Epithelial cell of proximal tubule (primary cell): ENCODE measurements around the gene TMEM200B. TPM values are rescaled to one million over a fixed set of nuclear protein-coding genes. Genes with fewer than 3 reads are reported as not detected.
"Not testable (repeated sequence)": the region's sequence is repeated elsewhere in the genome, so short reads cannot be mapped to it uniquely, and the experiment has no call there.

ENCODE experiments used
- DNase-seq: peaks from one replicate; pipeline ENCODE4 v3.0.0-alpha.2; 2011; ENCODE audit warnings: low read depth
- H3K4me3 ChIP-seq: 2 replicates; pipeline ENCODE4 v1.5.1; 2011; ENCODE audit warnings: low read depth, mild to moderate bottlenecking, low read length
- total RNA-seq: library from RNA; depleted of rRNA; stranded (reverse); fragments of >200 nt; gene quantifications from 2 replicates; pipeline ENCODE4 v1.2.3, GENCODE V29; 2015
- TF ChIP-seq, protein P1 (sequence below): conservative IDR thresholded peaks from 2 replicates; pipeline ENCODE4 v1.5.1; 2012; ENCODE audit warnings: low read depth, mild to moderate bottlenecking, low read length

The TMEM200B gene
- total RNA-seq, 1 donor from 2014 or later, result 6.9 TPM

DNA sequence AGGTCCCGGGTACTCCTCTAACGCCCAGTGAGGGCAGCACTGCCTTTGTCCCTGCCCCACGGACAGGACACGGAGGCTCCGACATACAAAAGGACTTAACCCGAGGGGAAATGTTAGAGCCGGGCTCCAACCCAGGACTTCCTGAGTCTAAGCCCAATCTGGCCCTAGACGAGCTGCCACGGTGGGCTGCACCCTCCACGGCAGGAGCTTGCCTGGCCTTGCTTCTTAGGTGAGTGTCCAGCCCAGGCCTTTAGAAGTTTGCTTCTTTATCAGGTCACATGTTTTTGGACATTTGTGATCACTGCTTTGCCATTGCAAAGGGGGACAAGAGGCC lies 11.0 kb upstream of the TMEM200B start:
- H3K4me3 ChIP-seq, result no peak overlapping the region
- no peak for DNase-seq
- TF ChIP-seq, protein P1, sequence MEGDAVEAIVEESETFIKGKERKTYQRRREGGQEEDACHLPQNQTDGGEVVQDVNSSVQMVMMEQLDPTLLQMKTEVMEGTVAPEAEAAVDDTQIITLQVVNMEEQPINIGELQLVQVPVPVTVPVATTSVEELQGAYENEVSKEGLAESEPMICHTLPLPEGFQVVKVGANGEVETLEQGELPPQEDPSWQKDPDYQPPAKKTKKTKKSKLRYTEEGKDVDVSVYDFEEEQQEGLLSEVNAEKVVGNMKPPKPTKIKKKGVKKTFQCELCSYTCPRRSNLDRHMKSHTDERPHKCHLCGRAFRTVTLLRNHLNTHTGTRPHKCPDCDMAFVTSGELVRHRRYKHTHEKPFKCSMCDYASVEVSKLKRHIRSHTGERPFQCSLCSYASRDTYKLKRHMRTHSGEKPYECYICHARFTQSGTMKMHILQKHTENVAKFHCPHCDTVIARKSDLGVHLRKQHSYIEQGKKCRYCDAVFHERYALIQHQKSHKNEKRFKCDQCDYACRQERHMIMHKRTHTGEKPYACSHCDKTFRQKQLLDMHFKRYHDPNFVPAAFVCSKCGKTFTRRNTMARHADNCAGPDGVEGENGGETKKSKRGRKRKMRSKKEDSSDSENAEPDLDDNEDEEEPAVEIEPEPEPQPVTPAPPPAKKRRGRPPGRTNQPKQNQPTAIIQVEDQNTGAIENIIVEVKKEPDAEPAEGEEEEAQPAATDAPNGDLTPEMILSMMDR, result no peak

DNA sequence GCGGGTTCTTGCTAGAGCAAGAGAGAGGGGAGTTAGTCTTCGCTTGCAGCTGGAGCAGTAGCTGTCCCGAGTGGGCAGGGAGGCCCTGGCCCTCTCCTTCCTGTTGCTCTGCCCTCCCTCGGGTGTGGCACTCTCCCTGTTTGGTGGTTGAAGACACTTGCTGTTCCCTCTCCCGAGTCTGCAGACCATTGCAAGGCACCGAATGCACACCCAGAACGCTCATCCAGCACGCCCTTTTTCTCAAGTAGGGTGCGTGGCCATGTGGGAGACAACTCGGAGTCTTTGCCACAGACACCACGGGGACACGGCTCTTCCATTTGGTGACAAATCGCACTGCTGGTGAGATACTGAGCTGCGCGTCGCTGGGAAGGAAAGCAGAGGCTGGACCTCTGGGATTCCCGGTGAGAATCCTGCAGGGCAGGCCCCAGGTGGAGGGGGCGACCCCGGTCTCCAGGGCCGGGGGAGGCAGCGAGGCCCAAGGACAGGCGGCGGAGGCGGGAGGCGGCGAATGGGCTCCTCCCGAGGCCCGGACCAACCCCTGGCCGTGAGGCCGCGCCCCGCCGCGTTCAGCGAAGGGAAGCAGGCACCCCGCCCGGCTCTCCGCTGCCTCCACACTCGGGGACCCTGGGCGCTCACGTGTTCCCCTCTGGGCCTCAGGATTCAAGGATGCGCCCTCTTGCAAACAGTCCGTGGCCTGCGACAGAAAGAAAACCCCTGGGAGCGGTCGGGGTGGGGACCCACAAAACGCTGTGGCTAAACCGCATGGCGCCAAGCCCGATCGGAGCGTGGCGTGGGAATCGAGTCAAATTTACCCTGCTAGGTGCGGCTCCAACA lies 10.4 kb upstream of the TMEM200B start:
- H3K4me3 ChIP-seq, result no peak overlapping the region
- TF ChIP-seq, protein P1, result no peak
- no peak for DNase-seq

DNA sequence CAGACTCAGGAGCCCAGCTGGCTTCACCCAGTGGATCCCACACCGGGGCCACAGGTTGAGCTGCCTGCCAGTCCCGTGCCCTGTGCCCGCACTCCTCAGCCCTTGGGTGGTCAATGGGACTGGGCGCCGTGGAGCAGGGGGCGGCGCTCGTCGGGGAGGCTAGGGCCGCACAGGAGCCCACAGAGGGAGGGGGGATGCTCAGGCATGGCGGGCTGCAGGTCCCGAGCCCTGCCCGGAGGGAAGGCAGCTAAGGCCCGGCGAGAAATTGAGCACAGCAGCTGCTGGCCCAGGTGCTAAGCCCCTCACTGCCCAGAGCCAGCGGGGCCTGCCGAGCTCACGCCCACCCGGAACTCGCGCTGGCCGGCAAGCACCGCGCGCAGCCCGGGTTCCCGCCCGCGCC lies 7.4 kb upstream of the TMEM200B start:
- not testable (repeated sequence) for DNase-seq, H3K4me3 ChIP-seq

GRCh38 chr1:29129916-29130315 lies 6.2 kb upstream of the TMEM200B start:
- no peak for DNase-seq
- no peak overlapping the region for H3K4me3 ChIP-seq
- TF ChIP-seq, protein P1, result no peak

GRCh38 chr1:29128739-29129138 lies 5.0 kb upstream of the TMEM200B start:
- TF ChIP-seq, protein P1, result no peak
- no peak overlapping the region for H3K4me3 ChIP-seq
- DNase-seq, result no peak

GRCh38 chr1:29126198-29126597 lies 2.5 kb upstream of the TMEM200B start:
- TF ChIP-seq, protein P1, result no peak
- no peak overlapping the region for H3K4me3 ChIP-seq
- DNase-seq, result no peak

DNA sequence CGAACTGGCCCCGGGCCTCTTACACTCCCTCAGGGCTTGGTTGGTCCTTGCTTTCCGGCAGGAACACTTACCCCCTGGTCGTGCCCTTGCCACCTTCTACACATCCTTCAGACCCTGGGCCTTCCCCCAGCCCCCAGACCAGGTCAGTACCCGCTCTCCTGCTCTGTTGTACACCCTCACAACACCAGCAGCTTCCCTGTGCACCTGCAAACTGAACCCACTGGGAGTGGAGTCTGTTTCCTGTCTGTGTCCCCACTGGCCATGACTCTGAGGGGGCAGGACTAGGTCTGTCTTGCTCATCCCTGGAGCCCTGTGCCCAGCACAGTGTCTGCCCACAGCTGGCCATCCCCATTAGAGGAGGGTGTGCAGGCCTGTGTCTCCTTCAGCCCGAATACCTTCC lies 2.1 kb upstream of the TMEM200B start:
- TF ChIP-seq, protein P1, result no peak
- DNase-seq, result no peak
- no peak overlapping the region for H3K4me3 ChIP-seq
